Liver (tissue), 9 donors: ENCODE results near the gene MYOZ2. TPM values are rescaled to one million over a fixed set of nuclear protein-coding genes. Genes with fewer than 3 reads are reported as not detected.

ENCODE experiments used
- DNase-seq: peaks from one replicate; pipeline ENCODE4 v3.0.0-alpha.2; 2017; ENCODE audit warnings: low spot score
- H3K27ac ChIP-seq, 2 donors: one replicate each; pipeline ENCODE4 v1.7.0; 2013; ENCODE audit warnings: inconsistent platforms in 2 of 2, low read length in 2 of 2, control low read depth in 1 of 2, low read depth in 1 of 2, mild to moderate bottlenecking in 1 of 2
- H3K27me3 ChIP-seq, 4 donors: one replicate each; pipeline versions ENCODE4 v1.6.1 to v1.7.0; 2013; ENCODE audit warnings: low read length in 3 of 4, inconsistent platforms in 1 of 4, mild to moderate bottlenecking in 1 of 4, moderate library complexity in 1 of 4; ENCODE audit not compliant: control insufficient read depth in 4 of 4, insufficient read depth in 4 of 4
- H3K36me3 ChIP-seq, 4 donors: one replicate each; pipeline versions ENCODE4 v1.6.1 to v1.7.0; 2013; ENCODE audit warnings: low read length in 3 of 4, mild to moderate bottlenecking in 3 of 4, low read depth in 1 of 4, moderate library complexity in 1 of 4; ENCODE audit not compliant: control insufficient read depth in 4 of 4, insufficient read depth in 3 of 4
- H3K4me1 ChIP-seq, 4 donors: one replicate each; pipeline versions ENCODE4 v1.6.1 to v1.7.0; 2013; ENCODE audit warnings: low read length in 3 of 4, mild to moderate bottlenecking in 3 of 4, moderate library complexity in 1 of 4; ENCODE audit not compliant: control insufficient read depth in 4 of 4, insufficient read depth in 4 of 4
- H3K4me3 ChIP-seq, 3 donors: one replicate each; pipeline versions ENCODE4 v1.6.1 to v1.7.0; 2013; ENCODE audit warnings: low read length in 3 of 3, control low read depth in 1 of 3, low read depth in 1 of 3, mild to moderate bottlenecking in 1 of 3
- H3K9ac ChIP-seq, 2 donors: one replicate each; pipeline ENCODE4 v1.7.0; 2013; ENCODE audit warnings: low read length in 2 of 2, mild to moderate bottlenecking in 2 of 2, moderate library complexity in 2 of 2, control low read depth in 1 of 2, low read depth in 1 of 2
- H3K9me3 ChIP-seq, 4 donors: one replicate each; pipeline versions ENCODE4 v1.6.1 to v1.7.0; 2013; ENCODE audit warnings: low read length in 3 of 4; ENCODE audit not compliant: control insufficient read depth in 4 of 4
- EGR1 ChIP-seq, 2 donors: IDR thresholded peaks; 2 replicates each; pipeline ENCODE4 v1.6.1; 2016 to 2018; ENCODE audit warnings: antibody characterized with exemption in 2 of 2, low read depth in 2 of 2
- FOXA1 ChIP-seq: IDR thresholded peaks from 2 replicates; pipeline ENCODE4 v1.6.1; 2016; ENCODE audit warnings: antibody characterized with exemption
- FOXA2 ChIP-seq: IDR thresholded peaks from 2 replicates; pipeline ENCODE4 v1.6.1; 2016; ENCODE audit warnings: antibody characterized with exemption
- GABPA ChIP-seq, 2 donors: IDR thresholded peaks in 1 of 2; conservative IDR thresholded peaks in 1 of 2; 2 replicates each; pipeline ENCODE4 v1.6.1; 2016; ENCODE audit warnings: antibody characterized with exemption in 2 of 2, mild to moderate bottlenecking in 1 of 2, moderate library complexity in 1 of 2
- HNF4A ChIP-seq, 2 donors: conservative IDR thresholded peaks; 2 replicates each; pipeline ENCODE4 v1.6.1; 2016; ENCODE audit warnings: antibody characterized with exemption in 2 of 2, mild to moderate bottlenecking in 2 of 2
- HNF4G ChIP-seq: IDR thresholded peaks from 2 replicates; pipeline ENCODE4 v1.6.1; 2016; ENCODE audit warnings: antibody characterized with exemption
- JUND ChIP-seq, 2 donors: IDR thresholded peaks; 2 replicates each; pipeline ENCODE4 v1.6.1; 2016; ENCODE audit warnings: antibody characterized with exemption in 2 of 2
- NR2F2 ChIP-seq: IDR thresholded peaks from 2 replicates; pipeline ENCODE4 v1.6.1; 2016; ENCODE audit warnings: antibody characterized with exemption
- RAD21 ChIP-seq, 2 donors: IDR thresholded peaks; 2 replicates each; pipeline ENCODE4 v1.6.1; 2016; ENCODE audit warnings: antibody characterized with exemption in 2 of 2, mild to moderate bottlenecking in 2 of 2
- RXRA ChIP-seq, 2 donors: IDR thresholded peaks; 2 replicates each; pipeline ENCODE4 v1.6.1; 2017 to 2018; ENCODE audit warnings: antibody characterized with exemption in 2 of 2, mild to moderate bottlenecking in 1 of 2
- SP1 ChIP-seq: IDR thresholded peaks from 2 replicates; pipeline ENCODE4 v1.6.1; 2018; ENCODE audit warnings: antibody characterized with exemption, mild to moderate bottlenecking
- TAF1 ChIP-seq: conservative IDR thresholded peaks from 2 replicates; pipeline ENCODE4 v1.6.1; 2016; ENCODE audit warnings: antibody characterized with exemption, mild to moderate bottlenecking
- polyA plus RNA-seq, 2 donors: library from polyadenylated mRNA; stranded (reverse) in 1 of 2; unstranded in 1 of 2; fragments of 200-250 nt in 1 of 2; fragments of >200 nt in 1 of 2; fragmentation: Nextera tagmentation in 1 of 2; extraction: Ambion mirVana in 1 of 2; gene quantifications; one replicate each; pipeline versions ENCODE4 v1.2.1 to v1.2.3, GENCODE V29; 2013 to 2015
- total RNA-seq, 2 donors: library from RNA; depleted of rRNA; stranded (reverse); fragments of >200 nt; gene quantifications; one replicate each; pipeline ENCODE4 v1.2.3, GENCODE V29; 2014
- TF ChIP-seq, protein P1 (sequence below): IDR thresholded peaks from 2 replicates; pipeline ENCODE4 v1.6.1; 2016; ENCODE audit warnings: antibody characterized with exemption, mild to moderate bottlenecking
- TF ChIP-seq, protein P2 (sequence below): IDR thresholded peaks from 2 replicates; pipeline ENCODE4 v1.6.1; 2016; ENCODE audit warnings: antibody characterized with exemption
- TF ChIP-seq, protein P3 (sequence below): IDR thresholded peaks from 2 replicates; pipeline ENCODE4 v1.6.1; 2016; ENCODE audit warnings: antibody characterized with exemption
- TF ChIP-seq, protein P4 (sequence below): IDR thresholded peaks from 2 replicates; pipeline ENCODE4 v1.6.1; 2016; ENCODE audit warnings: antibody characterized with exemption
- TF ChIP-seq, protein P5 (sequence below): fragments of 150-350 bp; IDR thresholded peaks from 2 replicates; pipeline ENCODE4 v1.5.1; 2017; ENCODE audit warnings: improper control_type of control experiment, low read depth, low read length; ENCODE audit not compliant: missing input control
- donor health status: healthy.
- donor health status: healthy.
- donor health status: healthy.
- donor health status: healthy.
- donor health status: healthy.

Gene MYOZ2
- total and polyA plus RNA-seq, 4 donors, result 0.03 to 0.08 TPM; not detected in 2

- TF ChIP-seq, protein P1, sequence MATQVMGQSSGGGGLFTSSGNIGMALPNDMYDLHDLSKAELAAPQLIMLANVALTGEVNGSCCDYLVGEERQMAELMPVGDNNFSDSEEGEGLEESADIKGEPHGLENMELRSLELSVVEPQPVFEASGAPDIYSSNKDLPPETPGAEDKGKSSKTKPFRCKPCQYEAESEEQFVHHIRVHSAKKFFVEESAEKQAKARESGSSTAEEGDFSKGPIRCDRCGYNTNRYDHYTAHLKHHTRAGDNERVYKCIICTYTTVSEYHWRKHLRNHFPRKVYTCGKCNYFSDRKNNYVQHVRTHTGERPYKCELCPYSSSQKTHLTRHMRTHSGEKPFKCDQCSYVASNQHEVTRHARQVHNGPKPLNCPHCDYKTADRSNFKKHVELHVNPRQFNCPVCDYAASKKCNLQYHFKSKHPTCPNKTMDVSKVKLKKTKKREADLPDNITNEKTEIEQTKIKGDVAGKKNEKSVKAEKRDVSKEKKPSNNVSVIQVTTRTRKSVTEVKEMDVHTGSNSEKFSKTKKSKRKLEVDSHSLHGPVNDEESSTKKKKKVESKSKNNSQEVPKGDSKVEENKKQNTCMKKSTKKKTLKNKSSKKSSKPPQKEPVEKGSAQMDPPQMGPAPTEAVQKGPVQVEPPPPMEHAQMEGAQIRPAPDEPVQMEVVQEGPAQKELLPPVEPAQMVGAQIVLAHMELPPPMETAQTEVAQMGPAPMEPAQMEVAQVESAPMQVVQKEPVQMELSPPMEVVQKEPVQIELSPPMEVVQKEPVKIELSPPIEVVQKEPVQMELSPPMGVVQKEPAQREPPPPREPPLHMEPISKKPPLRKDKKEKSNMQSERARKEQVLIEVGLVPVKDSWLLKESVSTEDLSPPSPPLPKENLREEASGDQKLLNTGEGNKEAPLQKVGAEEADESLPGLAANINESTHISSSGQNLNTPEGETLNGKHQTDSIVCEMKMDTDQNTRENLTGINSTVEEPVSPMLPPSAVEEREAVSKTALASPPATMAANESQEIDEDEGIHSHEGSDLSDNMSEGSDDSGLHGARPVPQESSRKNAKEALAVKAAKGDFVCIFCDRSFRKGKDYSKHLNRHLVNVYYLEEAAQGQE, result no peak
- TF ChIP-seq HNF4A (conservative IDR thresholded peaks at IDR 0.05) (no peak), SP1 (no peak), EGR1 (IDR thresholded peaks at IDR 0.05; ENCODE audit: low read depth in 2 of 2) (no peak), NR2F2 (no peak), RXRA (IDR thresholded peaks at IDR 0.05) (no peak)
- TF ChIP-seq, protein P2, sequence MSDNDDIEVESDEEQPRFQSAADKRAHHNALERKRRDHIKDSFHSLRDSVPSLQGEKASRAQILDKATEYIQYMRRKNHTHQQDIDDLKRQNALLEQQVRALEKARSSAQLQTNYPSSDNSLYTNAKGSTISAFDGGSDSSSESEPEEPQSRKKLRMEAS, result no peak
These were observed 71.4 kb downstream of the MYOZ2 start (continued) for GRCh38 chr4:119207051-119207450.

GRCh38 chr4:119209077-119209476 is 73.4 kb downstream of the MYOZ2 start:
- DNase-seq, result no peak
- no peak overlapping the region for H3K27ac ChIP-seq
- H3K4me1 ChIP-seq, result peaks cover 0 to 7% (median 6%) of the 10 kb centered on the region in 4 donors
- no peaks in the 10 kb centered on the region for H3K9me3 ChIP-seq
- H3K4me3 ChIP-seq, result no peak overlapping the region
- TF ChIP-seq FOXA1, result no peak
- no peak for TF ChIP-seq FOXA2
- no peak for TF ChIP-seq JUND (IDR thresholded peaks at IDR 0.05)
- TF ChIP-seq TAF1, result no peak
- TF ChIP-seq GABPA (IDR thresholded peaks at IDR 0.05 in 1 of 2, conservative IDR thresholded peaks at IDR 0.05 in 1 of 2), result no peak
- TF ChIP-seq SP1, result no peak
- TF ChIP-seq, protein P1, result no peak
- TF ChIP-seq, protein P3, sequence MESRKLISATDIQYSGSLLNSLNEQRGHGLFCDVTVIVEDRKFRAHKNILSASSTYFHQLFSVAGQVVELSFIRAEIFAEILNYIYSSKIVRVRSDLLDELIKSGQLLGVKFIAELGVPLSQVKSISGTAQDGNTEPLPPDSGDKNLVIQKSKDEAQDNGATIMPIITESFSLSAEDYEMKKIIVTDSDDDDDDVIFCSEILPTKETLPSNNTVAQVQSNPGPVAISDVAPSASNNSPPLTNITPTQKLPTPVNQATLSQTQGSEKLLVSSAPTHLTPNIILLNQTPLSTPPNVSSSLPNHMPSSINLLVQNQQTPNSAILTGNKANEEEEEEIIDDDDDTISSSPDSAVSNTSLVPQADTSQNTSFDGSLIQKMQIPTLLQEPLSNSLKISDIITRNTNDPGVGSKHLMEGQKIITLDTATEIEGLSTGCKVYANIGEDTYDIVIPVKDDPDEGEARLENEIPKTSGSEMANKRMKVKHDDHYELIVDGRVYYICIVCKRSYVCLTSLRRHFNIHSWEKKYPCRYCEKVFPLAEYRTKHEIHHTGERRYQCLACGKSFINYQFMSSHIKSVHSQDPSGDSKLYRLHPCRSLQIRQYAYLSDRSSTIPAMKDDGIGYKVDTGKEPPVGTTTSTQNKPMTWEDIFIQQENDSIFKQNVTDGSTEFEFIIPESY, result no peak
- no peak for TF ChIP-seq RAD21 (IDR thresholded peaks at IDR 0.05)
- no peak for TF ChIP-seq EGR1 (IDR thresholded peaks at IDR 0.05; ENCODE audit: low read depth in 2 of 2)
- no peak for TF ChIP-seq RXRA (IDR thresholded peaks at IDR 0.05)
- TF ChIP-seq, protein P4, sequence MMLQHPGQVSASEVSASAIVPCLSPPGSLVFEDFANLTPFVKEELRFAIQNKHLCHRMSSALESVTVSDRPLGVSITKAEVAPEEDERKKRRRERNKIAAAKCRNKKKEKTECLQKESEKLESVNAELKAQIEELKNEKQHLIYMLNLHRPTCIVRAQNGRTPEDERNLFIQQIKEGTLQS, result no peak
- no peak for TF ChIP-seq HNF4A (conservative IDR thresholded peaks at IDR 0.05)
- no peak for TF ChIP-seq HNF4G
- TF ChIP-seq NR2F2, result no peak
- TF ChIP-seq, protein P5, sequence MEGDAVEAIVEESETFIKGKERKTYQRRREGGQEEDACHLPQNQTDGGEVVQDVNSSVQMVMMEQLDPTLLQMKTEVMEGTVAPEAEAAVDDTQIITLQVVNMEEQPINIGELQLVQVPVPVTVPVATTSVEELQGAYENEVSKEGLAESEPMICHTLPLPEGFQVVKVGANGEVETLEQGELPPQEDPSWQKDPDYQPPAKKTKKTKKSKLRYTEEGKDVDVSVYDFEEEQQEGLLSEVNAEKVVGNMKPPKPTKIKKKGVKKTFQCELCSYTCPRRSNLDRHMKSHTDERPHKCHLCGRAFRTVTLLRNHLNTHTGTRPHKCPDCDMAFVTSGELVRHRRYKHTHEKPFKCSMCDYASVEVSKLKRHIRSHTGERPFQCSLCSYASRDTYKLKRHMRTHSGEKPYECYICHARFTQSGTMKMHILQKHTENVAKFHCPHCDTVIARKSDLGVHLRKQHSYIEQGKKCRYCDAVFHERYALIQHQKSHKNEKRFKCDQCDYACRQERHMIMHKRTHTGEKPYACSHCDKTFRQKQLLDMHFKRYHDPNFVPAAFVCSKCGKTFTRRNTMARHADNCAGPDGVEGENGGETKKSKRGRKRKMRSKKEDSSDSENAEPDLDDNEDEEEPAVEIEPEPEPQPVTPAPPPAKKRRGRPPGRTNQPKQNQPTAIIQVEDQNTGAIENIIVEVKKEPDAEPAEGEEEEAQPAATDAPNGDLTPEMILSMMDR, result no peak
- no peak overlapping the region for H3K9ac ChIP-seq
- no peaks in the 10 kb centered on the region for H3K27me3 ChIP-seq
- H3K36me3 ChIP-seq, result no peaks in the 10 kb centered on the region
